ENCODE results near the gene GDI1.

GDI1 gene

DNA sequence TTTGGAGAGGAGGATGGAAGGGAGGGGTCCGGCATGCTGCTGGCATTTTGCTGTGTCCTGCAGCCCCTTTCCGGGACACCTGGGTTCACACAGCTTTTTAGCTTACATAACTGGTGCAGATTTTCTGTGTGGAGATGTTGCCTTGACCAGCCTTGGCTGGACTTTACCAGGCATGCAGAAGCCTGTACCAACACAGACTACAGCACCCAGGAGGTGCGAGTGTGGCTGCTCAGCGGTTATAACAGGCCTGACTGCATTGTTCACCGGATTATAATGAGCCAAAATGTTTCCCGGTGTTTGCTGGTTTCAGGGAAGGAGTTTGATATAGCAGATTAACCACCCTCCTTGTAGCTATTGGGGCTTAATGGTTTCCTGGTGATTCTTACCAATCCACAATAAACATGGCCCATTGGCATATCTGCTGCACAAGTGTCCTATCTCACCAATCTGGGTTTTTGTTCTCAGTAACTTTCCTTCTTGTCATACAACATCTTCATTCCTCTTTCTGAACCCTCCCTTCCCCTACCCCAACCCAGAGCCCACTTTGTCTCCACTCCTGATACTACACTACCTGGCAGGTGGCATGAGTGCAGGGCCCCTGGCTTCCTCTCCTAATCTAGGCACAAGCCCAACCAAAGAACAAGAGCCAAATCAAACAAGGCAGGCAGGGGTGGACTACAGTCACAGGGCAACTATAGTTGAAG is 34.9 kb upstream of the GDI1 start:
- no peak for DNase-seq
- TF ChIP-seq, protein P1, sequence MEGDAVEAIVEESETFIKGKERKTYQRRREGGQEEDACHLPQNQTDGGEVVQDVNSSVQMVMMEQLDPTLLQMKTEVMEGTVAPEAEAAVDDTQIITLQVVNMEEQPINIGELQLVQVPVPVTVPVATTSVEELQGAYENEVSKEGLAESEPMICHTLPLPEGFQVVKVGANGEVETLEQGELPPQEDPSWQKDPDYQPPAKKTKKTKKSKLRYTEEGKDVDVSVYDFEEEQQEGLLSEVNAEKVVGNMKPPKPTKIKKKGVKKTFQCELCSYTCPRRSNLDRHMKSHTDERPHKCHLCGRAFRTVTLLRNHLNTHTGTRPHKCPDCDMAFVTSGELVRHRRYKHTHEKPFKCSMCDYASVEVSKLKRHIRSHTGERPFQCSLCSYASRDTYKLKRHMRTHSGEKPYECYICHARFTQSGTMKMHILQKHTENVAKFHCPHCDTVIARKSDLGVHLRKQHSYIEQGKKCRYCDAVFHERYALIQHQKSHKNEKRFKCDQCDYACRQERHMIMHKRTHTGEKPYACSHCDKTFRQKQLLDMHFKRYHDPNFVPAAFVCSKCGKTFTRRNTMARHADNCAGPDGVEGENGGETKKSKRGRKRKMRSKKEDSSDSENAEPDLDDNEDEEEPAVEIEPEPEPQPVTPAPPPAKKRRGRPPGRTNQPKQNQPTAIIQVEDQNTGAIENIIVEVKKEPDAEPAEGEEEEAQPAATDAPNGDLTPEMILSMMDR (IDR thresholded peaks at IDR 0.05; ENCODE audit: low read depth, low read length, missing control alignments): no peak
- no peak overlapping the region for H3K27ac ChIP-seq

GRCh38 chrX:154402622-154403127 is 34.3 kb upstream of the GDI1 start:
- TF ChIP-seq, protein P1 (IDR thresholded peaks at IDR 0.05; ENCODE audit: low read depth, low read length, missing control alignments): no peak
- Histone ChIP-seq H3K36me3 (replicated peaks) (peaks cover 32% of the 10 kb centered on the region), H3K27me3 (replicated peaks) (no peaks in the 10 kb centered on the region), H3K4me3 (ENCODE audit: low read depth, low read length) (no peak overlapping the region), H3K27ac (no peak overlapping the region)
- DNase-seq: no peak
- in situ Hi-C loops (cut with HindIII; ENCODE audit: low pct_ligation_motif_present, low sequenced_read_pairs): no loop called here

More for the DNA sequence above, 34.9 kb upstream of the GDI1 start:
- H3K27me3 ChIP-seq (replicated peaks): no peaks in the 10 kb centered on the region
- no peak overlapping the region for H3K4me3 ChIP-seq (ENCODE audit: low read depth, low read length)
- H3K36me3 ChIP-seq (replicated peaks): peaks cover 32% of the 10 kb centered on the region
- in situ Hi-C loops (cut with HindIII; ENCODE audit: low pct_ligation_motif_present, low sequenced_read_pairs): no loop called here

DNA sequence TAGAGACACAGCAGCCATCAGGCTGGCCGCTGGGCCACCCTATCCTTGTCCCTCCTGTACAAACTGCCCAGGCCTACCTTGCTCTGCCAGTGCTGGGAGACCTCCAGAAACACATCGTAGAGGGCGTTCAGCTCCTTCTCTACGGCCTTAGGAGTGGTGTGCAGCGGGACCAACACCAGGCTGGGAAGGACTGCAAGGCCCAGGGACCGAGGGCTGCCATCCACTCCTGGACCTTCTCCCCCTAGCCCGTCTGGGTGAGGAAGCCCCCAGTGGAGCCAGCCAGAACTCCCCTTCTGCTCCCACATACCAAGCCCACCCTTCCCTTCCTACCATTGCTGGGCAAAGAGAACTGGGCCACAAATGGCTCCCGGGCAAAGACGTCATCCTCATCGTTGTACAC is 33.8 kb upstream of the GDI1 start:
- peaks cover 32% of the 10 kb centered on the region for H3K36me3 ChIP-seq (replicated peaks)
- H3K27ac ChIP-seq: no peak overlapping the region
- H3K4me3 ChIP-seq (ENCODE audit: low read depth, low read length): no peak overlapping the region
- in situ Hi-C loops (cut with HindIII; ENCODE audit: low pct_ligation_motif_present, low sequenced_read_pairs): no loop called here
- TF ChIP-seq, protein P1 (IDR thresholded peaks at IDR 0.05; ENCODE audit: low read depth, low read length, missing control alignments): no peak
- no peak for DNase-seq
- H3K27me3 ChIP-seq (replicated peaks): no peaks in the 10 kb centered on the region

DNA sequence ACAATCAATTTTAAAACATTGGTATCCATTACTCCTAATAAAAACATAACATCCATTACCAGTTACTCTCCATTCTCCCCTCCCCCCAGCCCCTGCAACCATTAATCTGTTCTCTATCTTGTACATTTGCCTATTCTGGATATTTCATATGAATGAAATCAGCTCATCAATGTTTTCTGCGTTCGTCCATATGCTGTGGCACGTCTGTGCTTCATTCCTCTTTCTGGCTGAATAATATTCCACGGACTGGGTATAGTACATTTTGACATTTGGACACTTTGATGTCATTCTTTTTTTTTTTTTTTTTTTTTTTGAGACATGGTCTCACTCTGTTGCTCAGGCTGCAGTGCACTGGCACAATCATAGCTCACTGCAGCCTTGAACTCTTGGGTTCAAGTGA is 33.1 kb upstream of the GDI1 start:
- Histone ChIP-seq H3K27me3 (replicated peaks) (no peaks in the 10 kb centered on the region), H3K36me3 (replicated peaks) (peaks cover 27% of the 10 kb centered on the region), H3K4me3 (ENCODE audit: low read depth, low read length) (no peak overlapping the region), H3K27ac (no peak overlapping the region)
- TF ChIP-seq, protein P1 (IDR thresholded peaks at IDR 0.05; ENCODE audit: low read depth, low read length, missing control alignments): no peak
- DNase-seq: no peak
- in situ Hi-C loops (cut with HindIII; ENCODE audit: low pct_ligation_motif_present, low sequenced_read_pairs): no loop called here

DNA sequence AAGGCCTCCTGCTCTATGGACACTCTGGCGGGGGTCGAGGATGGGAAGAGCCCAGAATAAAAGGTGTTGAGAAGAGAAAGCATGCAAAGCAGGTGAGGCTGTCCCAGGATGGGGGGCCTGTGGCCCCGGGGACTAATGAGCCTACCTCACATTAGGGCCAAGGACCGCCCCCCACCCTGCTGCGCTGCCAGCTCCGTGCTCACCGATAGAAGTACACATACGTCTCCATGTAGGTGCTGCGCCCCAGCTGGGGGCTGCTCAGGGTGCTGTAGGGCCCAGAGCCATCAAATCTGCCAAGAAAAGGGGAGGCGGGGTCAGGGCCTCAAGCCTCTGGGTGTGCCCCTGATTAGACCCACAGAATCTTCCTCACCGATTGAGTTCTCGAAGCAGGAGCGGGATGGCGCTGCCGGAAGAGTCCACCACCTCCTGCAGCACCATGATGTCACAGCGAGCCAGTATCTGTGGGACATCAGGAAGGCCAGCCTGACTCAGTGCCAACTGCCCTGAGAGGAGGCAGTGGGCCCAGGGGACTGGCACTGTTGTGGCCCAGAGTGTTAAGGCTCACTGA is 32.2 kb upstream of the GDI1 start:
- Histone ChIP-seq H3K4me3 (ENCODE audit: low read depth, low read length) (no peak overlapping the region), H3K27ac (no peak overlapping the region), H3K36me3 (replicated peaks) (peaks cover 19% of the 10 kb centered on the region), H3K27me3 (replicated peaks) (no peaks in the 10 kb centered on the region)
- in situ Hi-C loops (cut with HindIII; ENCODE audit: low pct_ligation_motif_present, low sequenced_read_pairs): no loop called here
- DNase-seq: no peak
- TF ChIP-seq, protein P1 (IDR thresholded peaks at IDR 0.05; ENCODE audit: low read depth, low read length, missing control alignments): no peak

All from brain microvascular endothelial cell (primary cell).